Measurements from ENCODE around the gene EEA1. TPM values are rescaled to one million over a fixed set of nuclear protein-coding genes. Genes with fewer than 3 reads are reported as not detected.

The EEA1 gene
- total and polyA plus RNA-seq, 10 of the 15 experiments (the other 5 are each of a cell fraction or from before 2014, with no cell fraction given): 5.5 to 40.3 (median 13.5) TPM

DNA sequence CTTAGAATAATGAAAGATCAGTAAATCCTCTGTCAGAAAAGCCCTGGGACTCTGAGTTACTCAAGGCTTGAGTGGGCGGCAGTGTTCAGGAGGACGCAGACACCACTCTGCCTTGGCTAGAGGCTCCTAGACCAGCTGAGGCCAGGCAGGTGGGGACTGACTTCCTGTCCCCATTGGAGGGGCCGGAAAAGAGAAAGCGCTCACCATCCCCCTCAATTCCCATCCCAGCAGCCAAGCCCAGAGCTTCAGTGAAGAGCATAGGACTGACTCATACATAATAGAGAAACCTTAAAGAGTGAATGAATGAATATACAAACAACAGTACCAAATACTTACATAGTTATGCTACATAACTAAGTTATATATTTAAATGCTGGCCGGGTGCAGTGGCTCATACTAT, 164.3 kb downstream of the EEA1 start:
- H4K20me1 ChIP-seq (ENCODE audit: control insufficient read depth, insufficient read depth): no peaks in the 10 kb centered on the region
- CTCF ChIA-PET: interaction anchor here (1.0 to 1.4 kb wide), 2 partner anchors 19 to 655 kb away, joined by 3 to 4 read pairs; no protein-coding TSS in a partner anchor
- H3K4me2 ChIP-seq (ENCODE audit: control insufficient read depth, insufficient read depth): no peak overlapping the region
- H3K27ac ChIP-seq (ENCODE audit: control insufficient read depth, insufficient read depth): no peak overlapping the region
- RAD21 ChIA-PET (ENCODE audit: unreplicated experiment): interaction anchor here (0.9 kb wide), 1 partner anchor 52 kb away, joined by 4 read pairs; no protein-coding TSS in a partner anchor
- H3K36me3 ChIP-seq (ENCODE audit: control insufficient read depth in 2 of 2, insufficient read depth in 2 of 2, low read length in 1 of 2): no peaks in the 10 kb centered on the region
- WGBS (ENCODE audit: insufficient coverage, insufficient replicate concordance, low lambda C conversion rate, missing lambda C conversion rate): 89% methylated on average over 5 of the region's 5 CpGs
- TF ChIP-seq SUZ12 (IDR thresholded peaks at IDR 0.05; ENCODE audit: unreplicated experiment): no peak
- H3K9ac ChIP-seq (ENCODE audit: control insufficient read depth, insufficient read depth, low read length): no peak overlapping the region
- SMC1A ChIA-PET (ENCODE audit: uncharacterized antibody, unreplicated experiment): no interaction called here
- FAIRE-seq (no peak), ATAC-seq (no peak), DNase-seq (ENCODE audit: low read depth, low spot score) (no peak)
- H2AFZ ChIP-seq (ENCODE audit: control insufficient read depth, low read depth, low read length): no peak overlapping the region
- H3K4me1 ChIP-seq (ENCODE audit: control insufficient read depth, insufficient read depth, low read length): peaks cover 11% of the 10 kb centered on the region
- H3K4me3 ChIP-seq: no peak overlapping the region
- BruUV-seq (replicated peaks): no TSS peak
- in situ Hi-C loops (cut with MboI) (no loop called here), intact Hi-C loops (cut with micrococcal nuclease; ENCODE audit: unreplicated experiment) (loop anchor here (10.0 kb wide), 1 partner anchor 1380 kb away; no protein-coding TSS in a partner anchor)
- POLR2A ChIA-PET: interaction anchor here (0.6 kb wide), 1 partner anchor 198 kb away, joined by 4 read pairs; no protein-coding TSS in a partner anchor
- H3K79me2 ChIP-seq (ENCODE audit: control insufficient read depth, insufficient read depth, low read length): no peaks in the 10 kb centered on the region
- H3K27me3 ChIP-seq (replicated peaks in 1 of 2; ENCODE audit: control insufficient read depth in 2 of 2, insufficient read depth in 2 of 2, low read length in 1 of 2): no peaks in the 10 kb centered on the region
- no peaks in the 10 kb centered on the region for H3K9me3 ChIP-seq (replicated peaks; ENCODE audit: control insufficient read depth, insufficient read depth, low read length)

GRCh38 chr12:92762773-92763172, 166.3 kb downstream of the EEA1 start:
- ATAC-seq (no peak), FAIRE-seq (no peak), DNase-seq (ENCODE audit: low read depth, low spot score) (no peak)
- BruUV-seq (replicated peaks): no TSS peak
- in situ Hi-C loops (cut with MboI) (no loop called here), intact Hi-C loops (cut with micrococcal nuclease; ENCODE audit: unreplicated experiment) (loop anchor here (10.0 kb wide), 1 partner anchor 1378 kb away; no protein-coding TSS in a partner anchor)
- no peak overlapping the region for H3K4me3 ChIP-seq
- no peaks in the 10 kb centered on the region for H4K20me1 ChIP-seq (ENCODE audit: control insufficient read depth, insufficient read depth)
- WGBS (ENCODE audit: insufficient coverage, insufficient replicate concordance, low lambda C conversion rate, missing lambda C conversion rate): 81% methylated on average over 5 of the region's 5 CpGs
- RAD21 ChIA-PET (ENCODE audit: unreplicated experiment): interaction anchor here (1.0 kb wide), 1 partner anchor 60 kb away, joined by 4 read pairs; the partner anchor contains the start of gene PLEKHG7
- H3K9ac ChIP-seq (ENCODE audit: control insufficient read depth, insufficient read depth, low read length): no peak overlapping the region
- no peaks in the 10 kb centered on the region; the same call in 1 of the 2 replicates for H3K4me1 ChIP-seq (ENCODE audit: control insufficient read depth, insufficient read depth, low read length)
- H3K36me3 ChIP-seq (ENCODE audit: control insufficient read depth in 2 of 2, insufficient read depth in 2 of 2, low read length in 1 of 2): no peaks in the 10 kb centered on the region
- H3K27me3 ChIP-seq (replicated peaks in 1 of 2; ENCODE audit: control insufficient read depth in 2 of 2, insufficient read depth in 2 of 2, low read length in 1 of 2): no peaks in the 10 kb centered on the region
- no peaks in the 10 kb centered on the region for H3K9me3 ChIP-seq (replicated peaks; ENCODE audit: control insufficient read depth, insufficient read depth, low read length)
- POLR2A ChIA-PET: interaction anchor here (0.5 kb wide), 1 partner anchor 625 kb away, joined by 3 read pairs; no protein-coding TSS in a partner anchor
- no peak for TF ChIP-seq MYC (IDR thresholded peaks at IDR 0.05; ENCODE audit: insufficient read depth, insufficient read length, insufficient replicate concordance, low read length, severe bottlenecking)
- CTCF ChIA-PET: interaction anchor here (1.1 to 2.1 kb wide), 4 partner anchors 57 to 1338 kb away, joined by 3 to 5 read pairs (median 4); partner anchors contain the start of gene PLEKHG7
- H3K4me2 ChIP-seq (ENCODE audit: control insufficient read depth, insufficient read depth): no peak overlapping the region
- no peak overlapping the region for H3K27ac ChIP-seq (ENCODE audit: control insufficient read depth, insufficient read depth)
- H2AFZ ChIP-seq (ENCODE audit: control insufficient read depth, low read depth, low read length): no peak overlapping the region
- no peaks in the 10 kb centered on the region for H3K79me2 ChIP-seq (ENCODE audit: control insufficient read depth, insufficient read depth, low read length)
- SMC1A ChIA-PET (ENCODE audit: uncharacterized antibody, unreplicated experiment): interaction anchor here (0.8 to 2.2 kb wide), 4 partner anchors 9 to 46 kb away, joined by 3 to 6 read pairs (median 4); no protein-coding TSS in a partner anchor
